HepG2 (cell line): ENCODE data around the gene TLCD1. TPM values are rescaled to one million over a fixed set of nuclear protein-coding genes. Genes with fewer than 3 reads are reported as not detected.

ENCODE experiments used
- ATAC-seq: fragments of 200-7000 bp; cut with Tn5 transposase; 3 replicates; pipeline ENCODE4 v1.9.1; 2020; ENCODE audit warnings: mild to moderate bottlenecking, moderate library complexity
- BruUV-seq: library from RNA; stranded (reverse); fragments of 400-500 nt; replicated peaks from 2 replicates; lab custom pipeline; 2021; lab: Mats Ljungman, UMichigan
- CTCF ChIA-PET: fragments of 300-600 bp; formaldehyde crosslinking; extraction: SDS; loops from one replicate; lab custom pipeline; 2021; ENCODE audit warnings: low total read pairs, inconsistent platforms, low intra/inter-chr PET ratio; lab: Yijun Ruan, JAX
- POLR2A ChIA-PET: fragments of 350-600 bp; sonication (Branson Sonifier 250); formaldehyde crosslinking; loops from one replicate; lab custom pipeline; 2020; ENCODE audit warnings: antibody characterized with exemption, inconsistent platforms; lab: Yijun Ruan, JAX
- DNase-seq: peaks from one replicate; pipeline ENCODE4 v3.0.0-alpha.2; 2015; ENCODE audit warnings: low spot score
- FAIRE-seq: peaks from 3 replicates; lab custom pipeline; 2011; peaks lifted over from hg19 to GRCh38; lab: Jason Lieb, UNC
- H2AFZ ChIP-seq: one replicate; pipeline ENCODE4 v1.6.1; 2011; ENCODE audit warnings: low read length, inconsistent platforms
- H3K27ac ChIP-seq: fragments of 300-600 bp; 3 replicates; pipeline ENCODE4 v1.8.0; 2011; ENCODE audit warnings: mixed run types, mild to moderate bottlenecking, mixed read lengths, low read length, inconsistent platforms; ENCODE audit not compliant: insufficient read depth; ENCODE audit errors: extremely low read length
- H3K27me3 ChIP-seq, 2 experiments: fragments of 200-600 bp in 1 of 2; 2 replicates in 1 of 2; 3 replicates in 1 of 2; pipeline versions ENCODE4 v1.6.0 to v1.8.0; 2011; ENCODE audit warnings: low read length in 2 of 2, mild to moderate bottlenecking in 2 of 2, moderate library complexity in 2 of 2, inconsistent platforms in 1 of 2; ENCODE audit not compliant: insufficient read depth in 2 of 2, control insufficient read depth in 1 of 2
- H3K36me3 ChIP-seq, 2 experiments: fragments of 200-600 bp in 1 of 2; replicated peaks in 1 of 2; 2 replicates in 1 of 2; 3 replicates in 1 of 2; pipeline versions ENCODE4 v1.5.1 to v1.8.0; 2011; ENCODE audit warnings: low read length in 2 of 2, inconsistent platforms in 1 of 2; ENCODE audit not compliant: insufficient read depth in 2 of 2, control insufficient read depth in 1 of 2
- H3K4me1 ChIP-seq: 2 replicates; pipeline ENCODE4 v1.5.1; 2012; ENCODE audit warnings: low read length, inconsistent platforms; ENCODE audit not compliant: insufficient read depth
- H3K4me2 ChIP-seq: 2 replicates; pipeline ENCODE4 v1.6.0; 2011; ENCODE audit warnings: low read depth, low read length, inconsistent platforms
- H3K4me3 ChIP-seq, 3 experiments: fragments of 200-600 bp in 1 of 3; sonication (generic), shearing (Covaris generic) in 1 of 3; replicated peaks in 1 of 3; 2 replicates each; pipeline ENCODE4 v1.5.1; 2011 to 2016; ENCODE audit warnings: low read length in 3 of 3, inconsistent platforms in 2 of 3, low read depth in 2 of 3, mild to moderate bottlenecking in 2 of 3, control low read depth in 1 of 3, mixed read lengths in 1 of 3; ENCODE audit not compliant: insufficient read depth in 1 of 3
- H3K79me2 ChIP-seq: one replicate; pipeline ENCODE4 v1.6.1; 2011; ENCODE audit warnings: low read length, inconsistent platforms; ENCODE audit not compliant: insufficient read depth
- H3K9ac ChIP-seq: 2 replicates; pipeline ENCODE4 v1.6.0; 2011; ENCODE audit warnings: mild to moderate bottlenecking, low read depth, low read length, inconsistent platforms; ENCODE audit not compliant: insufficient read depth
- H3K9me3 ChIP-seq: 2 replicates; pipeline ENCODE4 v1.5.1; 2012; ENCODE audit warnings: mild to moderate bottlenecking, low read length
- H4K20me1 ChIP-seq: 2 replicates; pipeline ENCODE4 v1.6.0; 2011; ENCODE audit warnings: inconsistent platforms, mild to moderate bottlenecking, low read length, moderate library complexity; ENCODE audit not compliant: insufficient read depth
- EEA1 ChIP-seq: sonication (generic); formaldehyde crosslinking; IDR thresholded peaks from 2 replicates; pipeline ENCODE4 v1.5.1; 2020; ENCODE audit warnings: mild to moderate bottlenecking, missing genetic modification reagents, borderline replicate concordance
- GTF2F1 ChIP-seq: fragments of 150-350 bp; IDR thresholded peaks from 2 replicates; pipeline ENCODE4 v1.6.1; 2014; ENCODE audit warnings: low read length
- JDP2 ChIP-seq: sonication (generic); formaldehyde crosslinking; IDR thresholded peaks from 2 replicates; pipeline ENCODE4 v1.8.1; 2022; ENCODE audit warnings: missing genetic modification reagents, borderline replicate concordance
- MAFK ChIP-seq, 2 experiments: IDR thresholded peaks in 1 of 2; conservative IDR thresholded peaks in 1 of 2; 2 replicates each; pipeline ENCODE4 v1.6.1; 2011; ENCODE audit warnings: improper control_type of control experiment in 2 of 2, low read length in 2 of 2
- NR1H2 ChIP-seq: sonication (generic); formaldehyde crosslinking; IDR thresholded peaks from 2 replicates; pipeline ENCODE4 v1.8.1; 2022; ENCODE audit warnings: low read depth, missing genetic modification reagents, borderline replicate concordance
- NR2F6 ChIP-seq, 2 experiments: IDR thresholded peaks; 2 replicates each; pipeline ENCODE4 v1.6.1; 2016; ENCODE audit warnings: antibody characterized with exemption in 1 of 2, mild to moderate bottlenecking in 1 of 2
- POLR2AphosphoS5 ChIP-seq: IDR thresholded peaks from 2 replicates; pipeline ENCODE4 v1.6.1; 2012; ENCODE audit warnings: low read depth, low read length
- RBFOX2 ChIP-seq: fragments of 200-400 bp; formaldehyde crosslinking; IDR thresholded peaks from 2 replicates; pipeline ENCODE4 v1.6.1; 2017; ENCODE audit warnings: low read depth, mild to moderate bottlenecking, low read length
- SSRP1 ChIP-seq: IDR thresholded peaks from 2 replicates; pipeline ENCODE4 v1.6.1; 2016; ENCODE audit warnings: control low read depth
- ZBTB7A ChIP-seq: sonication (generic); formaldehyde crosslinking; IDR thresholded peaks from 2 replicates; pipeline ENCODE4 v1.8.0; 2022; ENCODE audit warnings: mild to moderate bottlenecking, missing genetic modification reagents
- ZKSCAN8 ChIP-seq: IDR thresholded peaks from 2 replicates; pipeline ENCODE4 v1.6.1; 2016; ENCODE audit warnings: borderline replicate concordance, missing genetic modification reagents, missing compliant biosample characterization
- ZNF510 ChIP-seq: sonication (generic); formaldehyde crosslinking; IDR thresholded peaks from 2 replicates; pipeline ENCODE4 v1.4.0; 2020; ENCODE audit warnings: low read depth, mild to moderate bottlenecking, missing genetic modification reagents
- ZNF776 ChIP-seq: sonication (generic); formaldehyde crosslinking; IDR thresholded peaks from 2 replicates; pipeline ENCODE4 v1.4.0; 2020; ENCODE audit warnings: mild to moderate bottlenecking, missing genetic modification reagents
- ZNF841 ChIP-seq: sonication (generic); formaldehyde crosslinking; IDR thresholded peaks from 2 replicates; pipeline ENCODE4 v1.8.1; 2023; ENCODE audit warnings: missing genetic modification reagents, borderline replicate concordance
- WGBS: methylation state at CpG from one replicate; pipeline ENCODE4 v1.1.6; 2017; ENCODE audit warnings: low lambda C conversion rate; 5-methylcytosine and 5-hydroxymethylcytosine counted together
- in situ Hi-C: cut with HindIII; loops from 2 replicates; pipeline ENCODE4 v1.10.0; 2017; ENCODE audit warnings: low pct_unique_long_range_greater_than_20kb; ENCODE audit not compliant: extremely low pct_ligation_motif_present
- intact Hi-C: fragments of 100-400 bp; cut with micrococcal nuclease; formaldehyde crosslinking; loops from one replicate; pipeline ENCODE4 v1.10.0; 2022; ENCODE audit not compliant: unreplicated experiment
- polyA plus RNA-seq, 8 experiments: library from polyadenylated mRNA; depleted of rRNA in 3 of 8; stranded (reverse) in 7 of 8; unstranded in 1 of 8; fragments of >200 nt; fragmentation: Illumina TruSeq in 4 of 8; extraction: Trizol in 4 of 8; gene quantifications; 2 replicates each; pipeline versions ENCODE4 v1.2.1 to v1.2.3, GENCODE V29; 2011 to 2016; ENCODE audit warnings: low read depth in 4 of 8, missing spikeins in 1 of 8, mixed read lengths in 1 of 8; ENCODE audit not compliant: insufficient read depth in 1 of 8
- total RNA-seq, 5 experiments: library from RNA; depleted of rRNA; stranded (reverse); fragments of >200 nt; fragmentation: Illumina TruSeq; extraction: Trizol; gene quantifications; 2 replicates each; pipeline ENCODE4 v1.2.3, GENCODE V29; 2016; ENCODE audit warnings: low read depth in 1 of 5
- TF ChIP-seq, protein P1 (sequence below): IDR thresholded peaks from 2 replicates; pipeline ENCODE4 v1.6.1; 2016; ENCODE audit warnings: missing compliant biosample characterization, missing genetic modification reagents, borderline replicate concordance
- TF ChIP-seq, protein P2 (sequence below): sonication (generic); formaldehyde crosslinking; IDR thresholded peaks from 2 replicates; pipeline ENCODE4 v1.4.0; 2020; ENCODE audit warnings: missing genetic modification reagents, mild to moderate bottlenecking, borderline replicate concordance

TLCD1 gene
- total and polyA plus RNA-seq, 2 of the 13 experiments (the other 11 are each of a cell fraction or from before 2014, with no cell fraction given), result 14.9 to 19.6 TPM

DNA sequence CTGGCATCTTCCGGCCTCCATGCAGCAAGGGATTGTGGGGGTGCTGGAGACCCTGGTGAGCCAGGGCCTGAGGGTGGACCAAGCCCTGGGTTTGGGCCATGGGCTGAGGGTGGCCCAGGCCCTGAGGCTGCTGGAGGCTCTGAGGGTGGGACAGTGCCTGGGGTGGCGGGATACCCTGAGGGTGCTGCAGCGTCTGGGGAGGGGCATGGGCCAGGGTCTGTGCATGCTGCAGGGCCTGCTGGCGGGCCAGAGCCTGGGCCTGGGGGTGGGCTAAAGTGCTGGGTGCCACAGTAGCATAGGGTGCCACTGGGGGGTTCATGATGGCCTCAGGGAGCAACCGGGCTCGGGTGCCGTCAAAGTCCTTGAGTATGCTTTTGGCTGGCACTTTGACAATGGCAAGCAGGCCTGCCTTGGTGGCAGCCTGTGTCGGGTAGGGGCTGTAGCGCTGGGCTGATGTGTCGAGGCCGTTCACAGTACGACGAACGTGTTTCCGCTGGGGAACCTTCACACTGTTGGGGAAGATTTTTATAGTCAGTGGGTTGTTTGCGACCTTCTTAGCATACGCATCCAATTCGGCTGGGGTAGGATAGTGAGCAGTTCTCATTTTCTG, 33.3 kb upstream of the TLCD1 start:
- DNase-seq (no peak), ATAC-seq (peak; percentile 9; the same call in 2 of the 3 replicates), FAIRE-seq (no peak)
- in situ Hi-C loops, result no loop called here
- Histone ChIP-seq H3K4me1 (no peaks in the 10 kb centered on the region), H3K9ac (no peak overlapping the region), H3K4me3 (no peak overlapping the region), H3K36me3 (peaks cover 26 to 50% of the 10 kb centered on the region in 2 experiments), H3K27me3 (no peaks in the 10 kb centered on the region), H3K4me2 (no peak overlapping the region), H2AFZ (no peak overlapping the region), H3K79me2 (no peaks in the 10 kb centered on the region), H3K9me3 (no peaks in the 10 kb centered on the region), H4K20me1 (no peaks in the 10 kb centered on the region), H3K27ac (no peak overlapping the region)
- ChIA-PET POLR2A (interaction anchor here (0.6 kb wide), 1 partner anchor 538 kb away, joined by 3 read pairs; no protein-coding TSS in a partner anchor), CTCF (no interaction called here)
- no TSS peak for BruUV-seq
- intact Hi-C loops, result no loop called here
- no peak for TF ChIP-seq ZKSCAN8 (CRISPR knock-in tag)
- TF ChIP-seq POLR2AphosphoS5, result no peak
- TF ChIP-seq MAFK (conservative IDR thresholded peaks at IDR 0.05 in 1 of 2, IDR thresholded peaks at IDR 0.05 in 1 of 2; ENCODE audit: low read length in 2 of 2), result no peak
- TF ChIP-seq, protein P1, sequence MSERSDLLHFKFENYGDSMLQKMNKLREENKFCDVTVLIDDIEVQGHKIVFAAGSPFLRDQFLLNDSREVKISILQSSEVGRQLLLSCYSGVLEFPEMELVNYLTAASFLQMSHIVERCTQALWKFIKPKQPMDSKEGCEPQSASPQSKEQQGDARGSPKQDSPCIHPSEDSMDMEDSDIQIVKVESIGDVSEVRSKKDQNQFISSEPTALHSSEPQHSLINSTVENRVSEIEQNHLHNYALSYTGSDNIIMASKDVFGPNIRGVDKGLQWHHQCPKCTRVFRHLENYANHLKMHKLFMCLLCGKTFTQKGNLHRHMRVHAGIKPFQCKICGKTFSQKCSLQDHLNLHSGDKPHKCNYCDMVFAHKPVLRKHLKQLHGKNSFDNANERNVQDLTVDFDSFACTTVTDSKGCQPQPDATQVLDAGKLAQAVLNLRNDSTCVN (CRISPR knock-in tag), result no peak
- TF ChIP-seq SSRP1, result no peak
- TF ChIP-seq ZBTB7A, result no peak
- TF ChIP-seq ZNF841, result no peak
- TF ChIP-seq, protein P2, sequence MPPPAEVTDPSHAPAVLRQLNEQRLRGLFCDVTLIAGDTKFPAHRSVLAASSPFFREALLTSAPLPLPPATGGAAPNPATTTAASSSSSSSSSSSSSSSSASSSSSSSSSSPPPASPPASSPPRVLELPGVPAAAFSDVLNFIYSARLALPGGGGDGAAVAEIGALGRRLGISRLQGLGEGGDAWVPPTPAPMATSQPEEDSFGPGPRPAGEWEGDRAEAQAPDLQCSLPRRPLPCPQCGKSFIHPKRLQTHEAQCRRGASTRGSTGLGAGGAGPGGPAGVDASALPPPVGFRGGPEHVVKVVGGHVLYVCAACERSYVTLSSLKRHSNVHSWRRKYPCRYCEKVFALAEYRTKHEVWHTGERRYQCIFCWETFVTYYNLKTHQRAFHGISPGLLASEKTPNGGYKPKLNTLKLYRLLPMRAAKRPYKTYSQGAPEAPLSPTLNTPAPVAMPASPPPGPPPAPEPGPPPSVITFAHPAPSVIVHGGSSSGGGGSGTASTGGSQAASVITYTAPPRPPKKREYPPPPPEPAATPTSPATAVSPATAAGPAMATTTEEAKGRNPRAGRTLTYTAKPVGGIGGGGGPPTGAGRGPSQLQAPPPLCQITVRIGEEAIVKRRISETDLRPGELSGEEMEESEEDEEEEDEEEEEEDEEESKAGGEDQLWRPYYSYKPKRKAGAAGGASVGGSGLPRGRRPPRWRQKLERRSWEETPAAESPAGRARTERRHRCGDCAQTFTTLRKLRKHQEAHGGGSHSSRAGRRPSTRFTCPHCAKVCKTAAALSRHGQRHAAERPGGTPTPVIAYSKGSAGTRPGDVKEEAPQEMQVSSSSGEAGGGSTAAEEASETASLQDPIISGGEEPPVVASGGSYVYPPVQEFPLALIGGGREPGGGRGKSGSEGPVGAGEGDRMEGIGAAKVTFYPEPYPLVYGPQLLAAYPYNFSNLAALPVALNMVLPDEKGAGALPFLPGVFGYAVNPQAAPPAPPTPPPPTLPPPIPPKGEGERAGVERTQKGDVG, result no peak
- TF ChIP-seq NR1H2 (CRISPR knock-in tag), result no peak
- TF ChIP-seq ZNF776, result no peak
- no peak for TF ChIP-seq ZNF510
- TF ChIP-seq GTF2F1, result no peak
- TF ChIP-seq EEA1 (CRISPR knock-in tag), result no peak
- TF ChIP-seq RBFOX2, result no peak
- TF ChIP-seq NR2F6 (IDR thresholded peaks at IDR 0.05), result no peak
- TF ChIP-seq NR2F6 (CRISPR knock-in tag; IDR thresholded peaks at IDR 0.05), result no peak
- no peak for TF ChIP-seq JDP2 (CRISPR knock-in tag)
- 97% methylated on average over 18 of the region's 18 CpGs for WGBS
